ENCODE results near the gene RGS3. TPM values are rescaled to one million over a fixed set of nuclear protein-coding genes. Genes with fewer than 3 reads are reported as not detected.
A peak's percentile ranks its signal among the peaks of the same experiment; 100 is the strongest.

The RGS3 gene
- total and polyA plus RNA-seq, 7 experiments from 2014 or later = 4.9 to 43.4 (median 11.6) TPM

GRCh38 chr9:113573959-113574352 lies 110.4 kb downstream of the RGS3 start:
- Histone ChIP-seq H3K27me3 (ENCODE audit: control insufficient read depth in 2 of 2, insufficient read depth in 2 of 2, low read length in 2 of 2) (no peaks in the 10 kb centered on the region), H3K9me3 (ENCODE audit: control insufficient read depth in 2 of 3, low read length in 3 of 3) (no peaks in the 10 kb centered on the region), H3K4me3 (ENCODE audit: low read length) (no peak overlapping the region), H3K36me3 (ENCODE audit: control insufficient read depth in 2 of 3, insufficient read depth in 3 of 3, low read length in 3 of 3) (no peaks in the 10 kb centered on the region), H3K4me1 (ENCODE audit: control insufficient read depth in 2 of 2, insufficient read depth in 2 of 2, low read length in 2 of 2) (peaks cover 18 to 19% of the 10 kb centered on the region in 2 donors), H3K27ac (ENCODE audit: low read depth, low read length) (no peak overlapping the region)
- H3K27me3 Mint-ChIP-seq = no peaks in the 10 kb centered on the region
- H3K27ac Mint-ChIP-seq = peak overlapping the region in 5 of 9 donors; percentile 53 to 98 (median 59)
- CTCF ChIA-PET = no interaction called here
- no peak overlapping the region for H3K4me3 Mint-ChIP-seq
- ATAC-seq (no peak), DNase-seq (no peak)
- H3K4me1 Mint-ChIP-seq = peaks cover 31 to 67% (median 45%) of the 10 kb centered on the region in 7 donors
- H3K9me3 Mint-ChIP-seq = no peaks in the 10 kb centered on the region
- POLR2A ChIA-PET = no interaction called here
- H3K36me3 Mint-ChIP-seq = peaks cover 0 to 4% (median 0%) of the 10 kb centered on the region in 5 donors
- intact Hi-C loops (cut with micrococcal nuclease) = loop anchor here in 1 of 2 donors (10.0 kb wide), 1 partner anchor 419 kb away; the partner anchor contains the start of gene SLC31A2

GRCh38 chr9:113574441-113575262 lies 111.1 kb downstream of the RGS3 start:
- no peak for ATAC-seq
- H3K9me3 ChIP-seq (ENCODE audit: control insufficient read depth in 2 of 3, low read length in 3 of 3) = no peaks in the 10 kb centered on the region
- Mint-ChIP-seq H3K36me3 (peaks cover 0 to 2% (median 0%) of the 10 kb centered on the region in 5 donors), H3K27me3 (no peaks in the 10 kb centered on the region), H3K27ac (peak overlapping the region in 7 of 9 donors; percentile 12 to 98 (median 56)), H3K4me1 (peaks cover 37 to 67% (median 48%) of the 10 kb centered on the region in 7 donors), H3K4me3 (no peak overlapping the region), H3K9me3 (no peaks in the 10 kb centered on the region)
- no peak overlapping the region for H3K4me3 ChIP-seq (ENCODE audit: low read length)
- ChIA-PET POLR2A (interaction anchor here (0.9 kb wide), 1 partner anchor 164 kb away, joined by 3 read pairs; the partner anchor contains the start of genes C9orf43 and POLE3), CTCF (interaction anchor here (1.0 kb wide), 1 partner anchor 15 kb away, joined by 4 read pairs; no protein-coding TSS in a partner anchor)
- no peak for DNase-seq
- intact Hi-C loops (cut with micrococcal nuclease) = loop anchor here in 1 of 2 donors (10.0 kb wide), 1 partner anchor 420 kb away; the partner anchor contains the start of gene SLC31A2
- no peaks in the 10 kb centered on the region for H3K36me3 ChIP-seq (ENCODE audit: control insufficient read depth in 2 of 3, insufficient read depth in 3 of 3, low read length in 3 of 3)
- no peak overlapping the region for H3K27ac ChIP-seq (ENCODE audit: low read depth, low read length)
- no peaks in the 10 kb centered on the region for H3K27me3 ChIP-seq (ENCODE audit: control insufficient read depth in 2 of 2, insufficient read depth in 2 of 2, low read length in 2 of 2)
- peaks cover 25 to 26% of the 10 kb centered on the region in 2 donors for H3K4me1 ChIP-seq (ENCODE audit: control insufficient read depth in 2 of 2, insufficient read depth in 2 of 2, low read length in 2 of 2)

DNA sequence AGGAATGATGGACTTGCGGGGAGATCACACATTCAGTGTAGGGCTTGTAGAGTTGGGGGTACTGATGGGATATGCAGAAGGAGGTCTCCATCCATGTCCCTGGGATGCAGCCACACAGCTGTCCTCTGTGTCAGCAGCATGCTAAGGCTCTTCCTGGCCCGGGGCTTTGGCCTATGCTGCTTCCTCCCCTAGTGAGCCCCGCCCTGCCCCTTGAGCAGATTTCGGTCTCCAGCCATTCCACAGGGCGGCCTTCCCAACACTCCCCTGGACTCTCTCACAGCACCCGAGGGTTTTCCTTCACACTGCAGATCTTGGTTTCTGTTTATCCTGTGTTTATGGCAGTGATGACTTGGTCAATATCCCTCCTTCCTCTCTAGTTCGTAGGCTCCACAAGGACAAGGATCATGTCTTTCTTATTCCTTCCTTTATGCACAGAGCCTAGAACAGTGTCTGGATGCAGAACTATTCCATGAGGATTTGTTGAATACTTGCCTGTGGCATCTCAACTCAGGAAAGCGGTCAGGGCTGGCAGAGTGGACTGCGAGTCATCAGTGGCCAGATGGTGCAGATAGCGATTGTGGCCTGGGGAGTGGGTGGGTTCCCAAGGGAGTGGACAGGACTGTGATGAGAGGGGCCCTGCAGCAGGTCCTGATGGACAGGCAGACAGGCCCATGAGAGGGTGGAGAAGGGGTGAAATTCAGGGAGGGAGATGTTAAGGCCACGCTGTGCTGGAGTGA lies 114.2 kb downstream of the RGS3 start:
- no peaks in the 10 kb centered on the region for H3K9me3 Mint-ChIP-seq
- intact Hi-C loops (cut with micrococcal nuclease) = loop anchor here (2.0 to 10.0 kb wide), 4 partner anchors 55 to 427 kb away; partner anchors contain the start of genes SLC31A2 (in 2 of the 2), CDC26 (in 1 of the 2) and PRPF4 (in 1 of the 2)
- H3K27me3 ChIP-seq (ENCODE audit: control insufficient read depth in 2 of 2, insufficient read depth in 2 of 2, low read length in 2 of 2) = no peaks in the 10 kb centered on the region
- no peaks in the 10 kb centered on the region for H3K9me3 ChIP-seq (ENCODE audit: control insufficient read depth in 2 of 3, low read length in 3 of 3)
- H3K4me1 ChIP-seq (ENCODE audit: control insufficient read depth in 2 of 2, insufficient read depth in 2 of 2, low read length in 2 of 2) = peaks cover 49 to 50% of the 10 kb centered on the region in 2 donors
- peak overlapping the region; percentile 92 to 98 (median 96) for H3K27ac Mint-ChIP-seq
- H3K36me3 ChIP-seq (ENCODE audit: control insufficient read depth in 2 of 3, insufficient read depth in 3 of 3, low read length in 3 of 3) = no peaks in the 10 kb centered on the region
- peak overlapping the region; percentile 77 for H3K27ac ChIP-seq (ENCODE audit: low read depth, low read length)
- H3K4me3 ChIP-seq (ENCODE audit: low read length) = peak overlapping the region; percentile 37
- ChIA-PET CTCF (interaction anchor here (1.4 to 2.7 kb wide), 5 partner anchors 12 to 303 kb away, joined by 3 to 16 read pairs (median 13); no protein-coding TSS in a partner anchor), POLR2A (interaction anchor here (0.8 to 3.1 kb wide), 7 partner anchors 8 to 167 kb away, joined by 3 to 21 read pairs (median 8); partner anchors contain the start of genes C9orf43 and POLE3)
- peaks cover 48 to 87% (median 75%) of the 10 kb centered on the region in 7 donors for H3K4me1 Mint-ChIP-seq
- H3K4me3 Mint-ChIP-seq = peak overlapping the region; percentile 25 to 95 (median 80)
- no peak for DNase-seq
- ATAC-seq = no peak
- H3K36me3 Mint-ChIP-seq = peaks cover 0 to 2% (median 0%) of the 10 kb centered on the region in 5 donors
- no peaks in the 10 kb centered on the region for H3K27me3 Mint-ChIP-seq

- Mint-ChIP-seq H3K9me3 (no peaks in the 10 kb centered on the region), H3K27me3 (no peaks in the 10 kb centered on the region), H3K27ac (peak overlapping the region; percentile 92 to 98 (median 96)), H3K4me1 (peaks cover 50 to 87% (median 78%) of the 10 kb centered on the region in 7 donors), H3K36me3 (peaks cover 0 to 4% (median 0%) of the 10 kb centered on the region in 5 donors), H3K4me3 (peak overlapping the region; percentile 70 to 95 (median 82))
- ChIA-PET POLR2A (interaction anchor here (0.5 to 3.1 kb wide), 13 partner anchors 8 to 177 kb away, joined by 3 to 21 read pairs (median 7); partner anchors contain the start of genes ALAD, C9orf43 and POLE3), CTCF (interaction anchor here (0.5 to 2.7 kb wide), 16 partner anchors 11 to 303 kb away, joined by 3 to 16 read pairs (median 4); partner anchors contain the start of genes C9orf43 and POLE3)
- intact Hi-C loops (cut with micrococcal nuclease) = loop anchor here (2.0 to 10.0 kb wide), 4 partner anchors 56 to 428 kb away; partner anchors contain the start of genes SLC31A2 (in 2 of the 2), CDC26 (in 1 of the 2) and PRPF4 (in 1 of the 2)
- Histone ChIP-seq H3K4me1 (ENCODE audit: control insufficient read depth in 2 of 2, insufficient read depth in 2 of 2, low read length in 2 of 2) (peaks cover 49 to 50% of the 10 kb centered on the region in 2 donors), H3K36me3 (ENCODE audit: control insufficient read depth in 2 of 3, insufficient read depth in 3 of 3, low read length in 3 of 3) (peaks cover 0 to 4% (median 0%) of the 10 kb centered on the region in 3 experiments), H3K4me3 (ENCODE audit: low read length) (peak overlapping the region; percentile 37), H3K9me3 (ENCODE audit: control insufficient read depth in 2 of 3, low read length in 3 of 3) (no peaks in the 10 kb centered on the region), H3K27ac (ENCODE audit: low read depth, low read length) (peak overlapping the region; percentile 77), H3K27me3 (ENCODE audit: control insufficient read depth in 2 of 2, insufficient read depth in 2 of 2, low read length in 2 of 2) (no peaks in the 10 kb centered on the region)
- ATAC-seq = no peak
- no peak for DNase-seq
Measured at GRCh38 chr9:113578279-113578865, 114.8 kb downstream of the RGS3 start.

DNA sequence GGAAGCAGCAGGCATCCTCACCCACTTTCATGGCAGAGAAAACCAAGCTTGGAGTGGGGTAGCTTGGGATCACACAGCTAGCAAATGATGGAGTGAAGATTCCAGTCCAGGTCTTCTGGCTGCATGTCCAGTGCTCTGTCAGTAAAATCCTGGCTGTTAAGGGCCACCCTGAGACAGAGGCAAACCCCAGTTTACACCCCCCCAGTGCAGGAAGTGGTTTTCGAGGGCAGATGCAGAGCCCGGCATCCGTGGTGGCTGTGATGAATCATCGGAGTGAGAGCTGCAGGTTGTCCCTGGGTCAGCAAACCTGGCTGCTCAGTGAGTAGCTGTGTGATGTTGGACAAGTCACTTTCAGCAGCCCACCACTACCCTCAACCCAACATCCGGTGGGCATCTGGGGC lies 115.4 kb downstream of the RGS3 start:
- peaks cover 53 to 85% (median 75%) of the 10 kb centered on the region in 7 donors for H3K4me1 Mint-ChIP-seq
- Histone ChIP-seq H3K36me3 (ENCODE audit: control insufficient read depth in 2 of 3, insufficient read depth in 3 of 3, low read length in 3 of 3) (peaks cover 0 to 9% (median 0%) of the 10 kb centered on the region in 3 experiments), H3K4me1 (ENCODE audit: control insufficient read depth in 2 of 2, insufficient read depth in 2 of 2, low read length in 2 of 2) (peaks cover 49 to 50% of the 10 kb centered on the region in 2 donors), H3K9me3 (ENCODE audit: control insufficient read depth in 2 of 3, low read length in 3 of 3) (no peaks in the 10 kb centered on the region), H3K27ac (ENCODE audit: low read depth, low read length) (peak overlapping the region; percentile 77), H3K27me3 (ENCODE audit: control insufficient read depth in 2 of 2, insufficient read depth in 2 of 2, low read length in 2 of 2) (no peaks in the 10 kb centered on the region), H3K4me3 (ENCODE audit: low read length) (peak overlapping the region; percentile 37)
- CTCF ChIA-PET = interaction anchor here (0.5 to 2.7 kb wide), 20 partner anchors 10 to 307 kb away, joined by 3 to 16 read pairs (median 4); partner anchors contain the start of genes C9orf43 and POLE3
- POLR2A ChIA-PET = interaction anchor here (0.5 to 3.1 kb wide), 18 partner anchors 9 to 178 kb away, joined by 3 to 21 read pairs (median 6); partner anchors contain the start of genes ALAD, C9orf43 and POLE3
- DNase-seq (peak; percentile 39 to 86 (median 66)), ATAC-seq (peak; percentile 75)
- H3K27ac Mint-ChIP-seq = peak overlapping the region; percentile 92 to 98 (median 96)
- H3K9me3 Mint-ChIP-seq = no peaks in the 10 kb centered on the region
- H3K4me3 Mint-ChIP-seq = peak overlapping the region; percentile 70 to 95 (median 82)
- intact Hi-C loops (cut with micrococcal nuclease) = loop anchor here (1.0 to 10.0 kb wide), 10 partner anchors 10 to 428 kb away; partner anchors contain the start of genes SLC31A2 (in 2 of the 2), CDC26 (in 1 of the 2) and PRPF4 (in 1 of the 2)
- peaks cover 0 to 8% (median 0%) of the 10 kb centered on the region in 5 donors for H3K36me3 Mint-ChIP-seq
- H3K27me3 Mint-ChIP-seq = no peaks in the 10 kb centered on the region
